Neuronal stem cell (in vitro differentiated cells): ENCODE results near the gene ANO1.

ENCODE experiments used
- DNase-seq: peaks from one replicate; pipeline ENCODE4 v3.0.0-alpha.2; 2013; ENCODE audit warnings: low spot score
- H2AFZ ChIP-seq: one replicate; pipeline ENCODE4 v1.6.1; 2013; ENCODE audit warnings: mild to moderate bottlenecking, low read length, inconsistent platforms
- H2AK5ac ChIP-seq: 2 replicates; pipeline ENCODE4 v1.6.1; 2013; ENCODE audit warnings: low read depth, mild to moderate bottlenecking, inconsistent platforms, low read length, moderate library complexity, mixed read lengths
- H2BK120ac ChIP-seq: 2 replicates; pipeline ENCODE4 v1.6.1; 2013; ENCODE audit warnings: low read depth, mild to moderate bottlenecking, inconsistent platforms, low read length, moderate library complexity, mixed read lengths
- H2BK12ac ChIP-seq: one replicate; pipeline ENCODE4 v1.6.1; 2013; ENCODE audit warnings: low read length, inconsistent platforms
- H2BK15ac ChIP-seq: 2 replicates; pipeline ENCODE4 v1.6.1; 2013; ENCODE audit warnings: mild to moderate bottlenecking, low read length, inconsistent platforms, mixed read lengths
- H2BK5ac ChIP-seq: one replicate; pipeline ENCODE4 v1.6.1; 2013; ENCODE audit warnings: inconsistent platforms, mild to moderate bottlenecking, low read length, moderate library complexity
- H3K14ac ChIP-seq: one replicate; pipeline ENCODE4 v1.6.1; 2013; ENCODE audit warnings: low read length, inconsistent platforms
- H3K18ac ChIP-seq: 2 replicates; pipeline ENCODE4 v1.6.1; 2013; ENCODE audit warnings: low read length, inconsistent platforms
- H3K23ac ChIP-seq: 2 replicates; pipeline ENCODE4 v1.6.1; 2013; ENCODE audit warnings: low read depth, mild to moderate bottlenecking, mixed read lengths, low read length, inconsistent platforms; ENCODE audit not compliant: poor library complexity
- H3K27ac ChIP-seq: replicated peaks from 3 replicates; pipeline ENCODE4 v1.5.1; 2013; ENCODE audit warnings: low read length, inconsistent platforms
- H3K27me3 ChIP-seq, 3 experiments: 2 replicates each; pipeline ENCODE4 v1.6.1; 2013; ENCODE audit warnings: low read length in 3 of 3, mild to moderate bottlenecking in 2 of 3, inconsistent platforms in 1 of 3, low read depth in 1 of 3, mixed read lengths in 1 of 3, moderate library complexity in 1 of 3; ENCODE audit not compliant: control insufficient read depth in 3 of 3, insufficient read depth in 3 of 3
- H3K36me3 ChIP-seq, 2 donors: replicated peaks in 1 of 2; 2 replicates each; pipeline ENCODE4 v1.6.1; 2013; ENCODE audit warnings: low read length in 2 of 2; ENCODE audit not compliant: control insufficient read depth in 2 of 2, insufficient read depth in 2 of 2
- H3K4ac ChIP-seq: 2 replicates; pipeline ENCODE4 v1.6.1; 2013; ENCODE audit warnings: inconsistent platforms, mild to moderate bottlenecking, low read length, moderate library complexity
- H3K4me1 ChIP-seq, 2 donors: 1 replicate in 1 of 2; 2 replicates in 1 of 2; pipeline ENCODE4 v1.6.1; 2013; ENCODE audit warnings: low read length in 2 of 2, low read depth in 1 of 2; ENCODE audit not compliant: control insufficient read depth in 2 of 2, insufficient read depth in 1 of 2
- H3K4me2 ChIP-seq: one replicate; pipeline ENCODE4 v1.6.1; 2013; ENCODE audit warnings: mild to moderate bottlenecking, low read length, inconsistent platforms; ENCODE audit not compliant: insufficient read depth, poor library complexity, severe bottlenecking
- H3K4me3 ChIP-seq, 2 donors: 2 replicates each; pipeline ENCODE4 v1.5.1; 2013; ENCODE audit warnings: low read length in 2 of 2, mild to moderate bottlenecking in 2 of 2, inconsistent platforms in 1 of 2, moderate library complexity in 1 of 2
- H3K79me1 ChIP-seq: one replicate; pipeline ENCODE4 v1.6.1; 2013; ENCODE audit warnings: low read depth, mild to moderate bottlenecking, inconsistent platforms, low read length, moderate library complexity
- H3K9ac ChIP-seq: one replicate; pipeline ENCODE4 v1.6.1; 2013; ENCODE audit warnings: mild to moderate bottlenecking, low read depth, low read length, inconsistent platforms; ENCODE audit not compliant: poor library complexity
- H3K9me3 ChIP-seq, 2 donors: replicated peaks in 1 of 2; 2 replicates each; pipeline versions ENCODE3 to v1.6.1; 2013; ENCODE audit warnings: low read length in 2 of 2, mild to moderate bottlenecking in 2 of 2, inconsistent platforms in 1 of 2, low read depth in 1 of 2, mixed read lengths in 1 of 2, moderate library complexity in 1 of 2; ENCODE audit not compliant: control insufficient read depth in 2 of 2, insufficient read depth in 1 of 2
- H4K8ac ChIP-seq: one replicate; pipeline ENCODE4 v1.6.1; 2013; ENCODE audit warnings: low read depth, mild to moderate bottlenecking, inconsistent platforms, low read length, moderate library complexity
- H4K91ac ChIP-seq: one replicate; pipeline ENCODE4 v1.6.1; 2013; ENCODE audit warnings: low read length, low read depth, mild to moderate bottlenecking, inconsistent platforms; ENCODE audit not compliant: poor library complexity
- WGBS, 2 donors: extraction: QIAGEN DNeasy Blood & Tissue Kit; methylation state at CpG; one replicate each; pipeline ENCODE4 v1.1.7; 2013; ENCODE audit warnings: missing lambda C conversion rate in 2 of 2, mixed read lengths in 1 of 2; ENCODE audit not compliant: insufficient read length in 2 of 2, insufficient replicate concordance in 1 of 2; ENCODE audit errors: extremely low coverage in 2 of 2; 5-methylcytosine and 5-hydroxymethylcytosine counted together

The ANO1 gene

GRCh38 chr11:70072861-70073755 lies 5.0 kb upstream of the ANO1 start:
- no CpG with 5 or more reads among the region's 21 CpGs for WGBS, 2 donors
- no peaks in the 10 kb centered on the region for H3K9me3 ChIP-seq

GRCh38 chr11:70073871-70074371 lies 4.2 kb upstream of the ANO1 start:
- Histone ChIP-seq H3K4me1 (peaks cover 0 to 2% of the 10 kb centered on the region in 2 donors), H3K23ac (no peak overlapping the region), H2AK5ac (no peak overlapping the region), H4K8ac (no peak overlapping the region), H3K4me2 (no peak overlapping the region), H3K79me1 (no peaks in the 10 kb centered on the region), H3K27ac (no peak overlapping the region), H3K14ac (no peak overlapping the region), H3K9ac (no peak overlapping the region), H3K18ac (no peak overlapping the region), H2BK5ac (no peak overlapping the region), H3K27me3 (peaks cover 22 to 97% (median 66%) of the 10 kb centered on the region in 3 experiments), H2BK15ac (no peak overlapping the region), H2BK12ac (no peak overlapping the region), H3K36me3 (no peaks in the 10 kb centered on the region), H2AFZ (no peak overlapping the region), H2BK120ac (no peak overlapping the region), H3K9me3 (no peaks in the 10 kb centered on the region), H4K91ac (no peak overlapping the region), H3K4me3 (no peak overlapping the region), H3K4ac (no peak overlapping the region)
- no peak for DNase-seq
- WGBS, 2 donors = no CpG with 5 or more reads among the region's 22 CpGs

More at GRCh38 chr11:70072861-70073755, 5.0 kb upstream of the ANO1 start:
- Histone ChIP-seq H4K91ac (no peak overlapping the region), H3K4me1 (peaks cover 0 to 7% of the 10 kb centered on the region in 2 donors), H3K4ac (no peak overlapping the region), H2AFZ (no peak overlapping the region), H2BK5ac (no peak overlapping the region), H3K27ac (no peak overlapping the region), H2BK15ac (no peak overlapping the region), H3K4me2 (no peak overlapping the region), H2AK5ac (no peak overlapping the region), H2BK12ac (no peak overlapping the region), H2BK120ac (no peak overlapping the region), H3K18ac (no peak overlapping the region), H4K8ac (no peak overlapping the region), H3K23ac (no peak overlapping the region), H3K79me1 (no peaks in the 10 kb centered on the region), H3K4me3 (no peak overlapping the region), H3K14ac (no peak overlapping the region), H3K9ac (no peak overlapping the region), H3K27me3 (peaks cover 16 to 99% (median 57%) of the 10 kb centered on the region in 3 experiments), H3K36me3 (no peaks in the 10 kb centered on the region)
- no peak for DNase-seq

GRCh38 chr11:70074746-70075145 lies 3.4 kb upstream of the ANO1 start:
- Histone ChIP-seq H3K4me1 (peaks cover 0 to 2% of the 10 kb centered on the region in 2 donors), H3K9me3 (no peaks in the 10 kb centered on the region), H4K91ac (no peak overlapping the region), H4K8ac (no peak overlapping the region), H3K4ac (no peak overlapping the region), H3K9ac (no peak overlapping the region), H2AK5ac (no peak overlapping the region), H2AFZ (no peak overlapping the region), H3K4me3 (no peak overlapping the region), H3K79me1 (no peaks in the 10 kb centered on the region), H2BK120ac (no peak overlapping the region), H3K27me3 (peaks cover 28 to 97% (median 74%) of the 10 kb centered on the region in 3 experiments), H2BK12ac (no peak overlapping the region), H3K14ac (no peak overlapping the region), H3K4me2 (no peak overlapping the region), H2BK5ac (no peak overlapping the region), H3K27ac (no peak overlapping the region), H3K36me3 (no peaks in the 10 kb centered on the region), H2BK15ac (no peak overlapping the region), H3K23ac (no peak overlapping the region), H3K18ac (no peak overlapping the region)
- DNase-seq = no peak
- WGBS, 2 donors = no CpG with 5 or more reads among the region's 8 CpGs

GRCh38 chr11:70075836-70076235 lies 2.3 kb upstream of the ANO1 start:
- no peak overlapping the region for H2BK15ac ChIP-seq
- H3K4me3 ChIP-seq = no peak overlapping the region
- no CpG with 5 or more reads among the region's 8 CpGs for WGBS, 2 donors
- H3K27ac ChIP-seq = no peak overlapping the region
- H3K9ac ChIP-seq = no peak overlapping the region
- H3K79me1 ChIP-seq = no peaks in the 10 kb centered on the region
- H2AFZ ChIP-seq = no peak overlapping the region
- H4K91ac ChIP-seq = no peak overlapping the region
- H2BK120ac ChIP-seq = no peak overlapping the region
- H3K36me3 ChIP-seq = no peaks in the 10 kb centered on the region
- H3K4me1 ChIP-seq = peaks cover 0 to 2% of the 10 kb centered on the region in 2 donors
- no peak overlapping the region for H4K8ac ChIP-seq
- H3K27me3 ChIP-seq = peaks cover 28 to 97% (median 85%) of the 10 kb centered on the region in 3 experiments
- no peak overlapping the region for H3K18ac ChIP-seq
- no peak overlapping the region for H2BK12ac ChIP-seq
- no peak overlapping the region for H2AK5ac ChIP-seq
- no peak overlapping the region for H3K4ac ChIP-seq
- H3K4me2 ChIP-seq = no peak overlapping the region
- no peaks in the 10 kb centered on the region for H3K9me3 ChIP-seq
- no peak for DNase-seq
- no peak overlapping the region for H3K23ac ChIP-seq
- H3K14ac ChIP-seq = no peak overlapping the region
- no peak overlapping the region for H2BK5ac ChIP-seq
